Astrocyte (in vitro differentiated cells and primary cell): ENCODE results near the gene MBOAT7.

Source experiments
- EZH2 ChIP-seq: IDR thresholded peaks from 2 replicates; pipeline ENCODE4 v1.6.1; 2012; ENCODE audit warnings: mild to moderate bottlenecking, low read length, inconsistent platforms; ENCODE audit not compliant: insufficient read depth
- TF ChIP-seq, protein P1 (sequence below): IDR thresholded peaks from 2 replicates; pipeline ENCODE4 v1.5.1; 2011; ENCODE audit warnings: low read depth, mild to moderate bottlenecking, inconsistent platforms, low read length, moderate library complexity; ENCODE audit not compliant: insufficient read depth

- TF ChIP-seq EZH2, result no peak
- TF ChIP-seq, protein P1, sequence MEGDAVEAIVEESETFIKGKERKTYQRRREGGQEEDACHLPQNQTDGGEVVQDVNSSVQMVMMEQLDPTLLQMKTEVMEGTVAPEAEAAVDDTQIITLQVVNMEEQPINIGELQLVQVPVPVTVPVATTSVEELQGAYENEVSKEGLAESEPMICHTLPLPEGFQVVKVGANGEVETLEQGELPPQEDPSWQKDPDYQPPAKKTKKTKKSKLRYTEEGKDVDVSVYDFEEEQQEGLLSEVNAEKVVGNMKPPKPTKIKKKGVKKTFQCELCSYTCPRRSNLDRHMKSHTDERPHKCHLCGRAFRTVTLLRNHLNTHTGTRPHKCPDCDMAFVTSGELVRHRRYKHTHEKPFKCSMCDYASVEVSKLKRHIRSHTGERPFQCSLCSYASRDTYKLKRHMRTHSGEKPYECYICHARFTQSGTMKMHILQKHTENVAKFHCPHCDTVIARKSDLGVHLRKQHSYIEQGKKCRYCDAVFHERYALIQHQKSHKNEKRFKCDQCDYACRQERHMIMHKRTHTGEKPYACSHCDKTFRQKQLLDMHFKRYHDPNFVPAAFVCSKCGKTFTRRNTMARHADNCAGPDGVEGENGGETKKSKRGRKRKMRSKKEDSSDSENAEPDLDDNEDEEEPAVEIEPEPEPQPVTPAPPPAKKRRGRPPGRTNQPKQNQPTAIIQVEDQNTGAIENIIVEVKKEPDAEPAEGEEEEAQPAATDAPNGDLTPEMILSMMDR, result no peak
Measured at GRCh38 chr19:54207676-54207982, 18.2 kb upstream of the MBOAT7 start.
